Measurements from ENCODE around the gene KLK3.

DNA sequence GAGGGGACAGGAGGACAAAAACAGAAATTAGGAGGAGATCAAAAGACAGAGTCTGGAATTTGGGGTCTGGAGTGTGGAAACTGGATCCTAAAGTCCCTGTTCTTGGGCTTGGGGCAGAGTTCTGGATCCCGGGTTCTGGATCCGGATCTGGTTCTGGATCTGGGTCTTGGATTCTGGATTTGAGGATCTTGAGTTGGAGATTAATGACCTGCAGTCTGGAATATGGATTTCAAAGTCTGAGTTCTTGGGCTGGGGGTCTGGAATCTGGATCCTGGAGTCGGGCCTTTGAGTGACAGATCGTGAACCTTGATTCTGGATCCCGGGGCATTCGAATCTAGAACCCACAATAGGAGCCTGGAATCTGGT, 20.9 kb upstream of the KLK3 start:
- TF ChIP-seq, protein P1, sequence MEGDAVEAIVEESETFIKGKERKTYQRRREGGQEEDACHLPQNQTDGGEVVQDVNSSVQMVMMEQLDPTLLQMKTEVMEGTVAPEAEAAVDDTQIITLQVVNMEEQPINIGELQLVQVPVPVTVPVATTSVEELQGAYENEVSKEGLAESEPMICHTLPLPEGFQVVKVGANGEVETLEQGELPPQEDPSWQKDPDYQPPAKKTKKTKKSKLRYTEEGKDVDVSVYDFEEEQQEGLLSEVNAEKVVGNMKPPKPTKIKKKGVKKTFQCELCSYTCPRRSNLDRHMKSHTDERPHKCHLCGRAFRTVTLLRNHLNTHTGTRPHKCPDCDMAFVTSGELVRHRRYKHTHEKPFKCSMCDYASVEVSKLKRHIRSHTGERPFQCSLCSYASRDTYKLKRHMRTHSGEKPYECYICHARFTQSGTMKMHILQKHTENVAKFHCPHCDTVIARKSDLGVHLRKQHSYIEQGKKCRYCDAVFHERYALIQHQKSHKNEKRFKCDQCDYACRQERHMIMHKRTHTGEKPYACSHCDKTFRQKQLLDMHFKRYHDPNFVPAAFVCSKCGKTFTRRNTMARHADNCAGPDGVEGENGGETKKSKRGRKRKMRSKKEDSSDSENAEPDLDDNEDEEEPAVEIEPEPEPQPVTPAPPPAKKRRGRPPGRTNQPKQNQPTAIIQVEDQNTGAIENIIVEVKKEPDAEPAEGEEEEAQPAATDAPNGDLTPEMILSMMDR (IDR thresholded peaks at IDR 0.05): no peak
- TF ChIP-seq POLR2AphosphoS5 (IDR thresholded peaks at IDR 0.05) (no peak), EP300 (IDR thresholded peaks at IDR 0.05) (no peak)

Measured in sigmoid colon (tissue), 4 donors.